Naive B cell (primary cell): ENCODE results near the gene INPP5D. TPM values are rescaled to one million over a fixed set of nuclear protein-coding genes. Genes with fewer than 3 reads are reported as not detected.
A peak's percentile ranks its signal among the peaks of the same experiment; 100 is the strongest.
"Not testable (repeated sequence)": the region's sequence is repeated elsewhere in the genome, so short reads cannot be mapped to it uniquely, and the experiment has no call there.

Source experiments
- ATAC-seq, 2 donors: fragments of 150-1000 bp; cut with Tn5 transposase; 2 replicates each; pipeline ENCODE4 v1.10.0; 2021; ENCODE audit warnings: low read depth in 2 of 2, mild to moderate bottlenecking in 2 of 2, moderate library complexity in 2 of 2
- DNase-seq: peaks from one replicate; pipeline ENCODE4 v3.0.0; 2022
- H3K27ac Mint-ChIP-seq, 6 donors: one replicate each; pipeline ENCODE4 v1.8.0; 2020 to 2022; ENCODE audit warnings: mild to moderate bottlenecking in 6 of 6, mixed read lengths in 6 of 6, moderate library complexity in 5 of 6, inconsistent platforms in 2 of 6
- H3K27me3 Mint-ChIP-seq, 3 donors: one replicate each; pipeline ENCODE4 v1.8.0; 2021 to 2022; ENCODE audit warnings: mixed read lengths in 3 of 3, mild to moderate bottlenecking in 1 of 3
- H3K36me3 Mint-ChIP-seq, 2 donors: one replicate each; pipeline ENCODE4 v1.8.0; 2020 to 2022; ENCODE audit warnings: mixed read lengths in 2 of 2, inconsistent platforms in 1 of 2, mild to moderate bottlenecking in 1 of 2
- H3K4me1 Mint-ChIP-seq, 3 donors: one replicate each; pipeline ENCODE4 v1.8.0; 2020 to 2022; ENCODE audit warnings: mixed read lengths in 3 of 3, inconsistent platforms in 1 of 3, mild to moderate bottlenecking in 1 of 3, moderate library complexity in 1 of 3
- H3K4me3 Mint-ChIP-seq, 8 donors: one replicate each; pipeline ENCODE4 v1.8.0; 2020 to 2022; ENCODE audit warnings: mild to moderate bottlenecking in 8 of 8, mixed read lengths in 8 of 8, moderate library complexity in 8 of 8, inconsistent platforms in 2 of 8
- H3K9me3 Mint-ChIP-seq, 7 donors: one replicate each; pipeline ENCODE4 v1.8.0; 2020 to 2022; ENCODE audit warnings: mixed read lengths in 7 of 7, mild to moderate bottlenecking in 5 of 7, inconsistent platforms in 2 of 7, moderate library complexity in 1 of 7
- polyA plus RNA-seq, 6 donors: library from polyadenylated mRNA; unstranded; fragments of 300-500 nt; fragmentation: Illumina TruSeq; gene quantifications; one replicate each; pipeline ENCODE4 v1.2.3, GENCODE V29; 2021; ENCODE audit warnings: low read depth in 6 of 6

The INPP5D gene
- polyA plus RNA-seq, 6 donors from 2014 or later, result 56.8 to 230 (median 102) TPM

DNA sequence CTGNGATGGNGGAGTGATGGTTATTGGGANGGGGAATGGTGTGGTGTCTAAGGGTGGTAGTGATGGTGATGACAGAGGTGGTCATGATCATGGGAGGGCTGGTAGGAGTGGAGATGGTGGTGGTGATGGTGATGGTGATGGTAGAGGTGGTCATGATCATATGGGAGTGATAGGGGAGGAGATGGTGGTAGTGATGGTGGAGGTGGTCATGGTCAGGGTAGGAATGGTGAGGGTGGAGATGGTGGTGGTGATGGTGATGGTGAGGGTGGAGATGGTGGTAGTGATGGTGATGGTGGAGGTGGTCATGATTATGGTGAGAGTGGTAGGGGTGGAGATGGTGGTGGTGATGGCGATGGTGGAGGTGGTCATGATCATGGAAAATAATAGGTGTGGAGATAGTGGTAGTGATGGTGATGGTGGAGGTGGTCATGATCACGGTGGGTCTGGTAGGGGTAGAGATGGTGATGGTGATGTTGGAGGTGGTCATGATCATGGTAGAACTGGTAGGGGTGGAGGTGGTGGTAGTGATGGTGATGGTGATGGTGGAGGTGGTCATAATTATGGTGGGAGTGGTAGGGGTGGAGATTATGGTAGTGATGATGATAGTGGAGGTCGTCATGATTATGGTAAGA, 83.7 kb downstream of the INPP5D start:
- peaks cover 36 to 50% of the 10 kb centered on the region in 2 donors for H3K36me3 Mint-ChIP-seq
- DNase-seq (no peak), ATAC-seq (no peak)
- H3K9me3 Mint-ChIP-seq, result no peaks in the 10 kb centered on the region
- H3K4me1 Mint-ChIP-seq, result peaks cover 44 to 47% (median 46%) of the 10 kb centered on the region in 3 donors
- peak overlapping the region; percentile 47 to 93 (median 88) for H3K27ac Mint-ChIP-seq
- H3K4me3 Mint-ChIP-seq, result peak overlapping the region in 2 of 8 donors; percentile 22 to 61
- H3K27me3 Mint-ChIP-seq, result no peaks in the 10 kb centered on the region

DNA sequence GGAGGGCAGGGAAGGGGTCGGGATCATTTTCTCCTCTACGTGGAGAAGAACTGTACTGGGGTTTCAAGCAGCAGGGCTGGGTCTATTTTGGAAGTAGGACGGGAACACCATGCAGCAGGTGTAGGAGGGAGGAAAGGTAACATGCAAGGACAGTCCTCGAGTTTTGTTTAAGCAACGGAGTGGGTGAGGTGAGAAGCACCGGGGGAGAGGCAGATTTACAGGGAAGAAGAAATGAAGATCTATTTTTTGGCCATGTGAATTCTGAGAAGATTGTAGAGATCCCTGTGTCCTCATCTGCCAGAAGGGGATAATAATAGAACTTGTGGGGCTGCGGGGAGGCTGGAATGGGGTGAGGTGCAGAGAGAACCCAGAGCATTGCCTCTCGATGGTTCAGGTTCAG, 85.6 kb downstream of the INPP5D start:
- peaks cover 40 to 50% (median 41%) of the 10 kb centered on the region in 3 donors for H3K4me1 Mint-ChIP-seq
- no peaks in the 10 kb centered on the region for H3K27me3 Mint-ChIP-seq
- no peaks in the 10 kb centered on the region for H3K9me3 Mint-ChIP-seq
- peak overlapping the region in 1 of 8 donors; percentile 63 for H3K4me3 Mint-ChIP-seq
- H3K36me3 Mint-ChIP-seq, result peaks cover 47 to 63% of the 10 kb centered on the region in 2 donors
- ATAC-seq (no peak), DNase-seq (no peak)
- H3K27ac Mint-ChIP-seq, result peak overlapping the region in 3 of 6 donors; percentile 33 to 96 (median 88)

DNA sequence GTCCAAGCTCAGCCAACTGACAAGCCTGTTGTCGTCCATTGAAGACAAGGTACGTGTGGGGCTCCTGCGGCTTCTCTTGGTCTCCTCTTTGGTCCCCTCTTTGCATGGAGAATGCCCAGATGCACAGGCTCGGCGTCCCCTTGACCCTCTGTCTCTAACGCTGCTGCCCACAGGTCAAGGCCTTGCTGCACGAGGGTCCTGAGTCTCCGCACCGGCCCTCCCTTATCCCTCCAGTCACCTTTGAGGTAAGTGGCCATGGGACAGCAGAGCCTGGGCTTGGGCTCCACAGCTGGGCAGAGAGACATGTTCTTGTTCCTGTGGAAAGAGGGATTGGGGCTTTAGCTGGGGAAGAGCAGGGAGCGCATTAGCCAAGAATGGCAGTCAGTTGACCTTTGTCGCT, 86.1 kb downstream of the INPP5D start:
- ATAC-seq (no peak), DNase-seq (no peak)
- H3K4me1 Mint-ChIP-seq, result peaks cover 35 to 48% (median 41%) of the 10 kb centered on the region in 3 donors
- H3K9me3 Mint-ChIP-seq, result no peaks in the 10 kb centered on the region
- H3K27ac Mint-ChIP-seq, result peak overlapping the region in 1 of 6 donors; percentile 73
- no peak overlapping the region for H3K4me3 Mint-ChIP-seq
- no peaks in the 10 kb centered on the region for H3K27me3 Mint-ChIP-seq
- H3K36me3 Mint-ChIP-seq, result peaks cover 50 to 62% of the 10 kb centered on the region in 2 donors

DNA sequence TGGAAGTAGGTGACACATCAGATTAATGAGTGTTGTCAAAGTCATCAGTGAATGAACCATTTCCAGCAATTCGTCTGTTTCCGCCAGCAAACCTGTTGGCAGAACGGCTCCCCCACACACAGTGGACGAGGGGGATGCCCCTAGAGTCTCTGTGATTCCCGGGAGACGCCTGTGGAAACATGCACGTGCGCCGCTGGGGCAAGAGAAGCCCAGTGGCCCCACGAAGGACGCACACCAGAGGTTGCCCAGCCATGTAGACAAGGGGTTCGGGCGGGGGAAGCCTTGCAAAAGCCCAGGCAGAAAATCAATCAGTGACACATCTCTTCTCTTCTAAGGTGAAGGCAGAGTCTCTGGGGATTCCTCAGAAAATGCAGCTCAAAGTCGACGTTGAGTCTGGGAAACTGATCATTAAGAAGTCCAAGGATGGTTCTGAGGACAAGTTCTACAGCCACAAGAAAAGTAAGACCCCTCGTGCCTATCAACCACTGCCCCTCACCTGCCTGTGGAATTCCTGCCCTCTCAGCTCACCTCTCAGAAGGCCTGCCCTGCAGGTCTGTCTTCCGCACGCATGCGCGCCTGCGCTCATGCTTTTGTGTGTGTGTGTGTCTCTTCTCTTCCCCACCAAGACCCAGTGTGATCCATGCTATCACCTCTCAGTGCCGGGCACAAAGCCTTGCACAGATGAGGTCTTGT, 87.1 kb downstream of the INPP5D start:
- no peaks in the 10 kb centered on the region for H3K27me3 Mint-ChIP-seq
- peaks cover 50 to 64% of the 10 kb centered on the region in 2 donors for H3K36me3 Mint-ChIP-seq
- H3K4me3 Mint-ChIP-seq, result peak overlapping the region in 1 of 8 donors; percentile 57
- H3K9me3 Mint-ChIP-seq, result no peaks in the 10 kb centered on the region
- ATAC-seq (no peak), DNase-seq (no peak)
- peak overlapping the region in 2 of 6 donors; percentile 3 to 76 for H3K27ac Mint-ChIP-seq
- peaks cover 24 to 42% (median 32%) of the 10 kb centered on the region in 3 donors for H3K4me1 Mint-ChIP-seq

DNA sequence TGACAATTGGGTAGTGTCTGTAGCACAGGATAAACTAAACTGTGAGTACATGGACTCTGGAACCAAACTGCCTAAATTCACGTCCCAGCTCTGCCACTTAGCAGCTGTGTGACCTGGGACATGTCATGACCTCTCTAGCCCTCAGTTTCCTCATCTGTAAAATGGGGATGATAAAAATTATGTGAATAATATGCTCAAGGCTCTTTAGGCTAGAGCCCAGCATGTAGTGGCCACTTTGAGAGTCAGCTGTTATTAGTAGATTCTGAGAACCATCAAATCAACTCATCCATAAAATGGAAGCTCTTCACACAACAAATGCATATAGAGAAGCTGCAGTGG, 87.7 kb downstream of the INPP5D start:
- peaks cover 53 to 69% of the 10 kb centered on the region in 2 donors for H3K36me3 Mint-ChIP-seq
- no peak for DNase-seq
- H3K9me3 Mint-ChIP-seq, result no peaks in the 10 kb centered on the region
- no peak for ATAC-seq
- peak overlapping the region in 3 of 6 donors; percentile 11 to 19 (median 19) for H3K27ac Mint-ChIP-seq
- no peaks in the 10 kb centered on the region for H3K27me3 Mint-ChIP-seq
- H3K4me1 Mint-ChIP-seq, result peaks cover 19 to 45% (median 32%) of the 10 kb centered on the region in 3 donors
- peak overlapping the region in 1 of 8 donors; percentile 57 for H3K4me3 Mint-ChIP-seq

DNA sequence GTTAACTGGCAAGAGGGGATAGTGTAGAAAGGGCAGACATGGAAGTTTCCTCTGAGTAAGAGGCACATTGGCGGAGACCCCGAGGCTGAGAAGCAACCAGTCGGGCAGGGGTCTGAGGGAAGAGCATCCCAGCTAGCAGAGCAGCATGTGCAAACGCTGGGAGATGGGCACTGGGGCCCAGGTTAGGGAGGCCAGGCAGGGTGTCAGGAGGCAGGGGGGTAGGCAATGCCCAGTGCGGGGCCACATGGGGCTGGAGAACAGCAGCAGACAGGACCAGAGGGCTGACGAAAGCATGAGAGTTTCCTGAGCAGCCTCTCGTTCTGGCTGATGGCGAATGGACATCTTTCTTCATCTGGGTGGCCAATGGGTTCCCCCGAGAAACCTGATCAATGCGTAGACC, 88.2 kb downstream of the INPP5D start:
- H3K4me1 Mint-ChIP-seq, result peaks cover 14 to 45% (median 31%) of the 10 kb centered on the region in 3 donors
- ATAC-seq (no peak), DNase-seq (no peak)
- H3K27me3 Mint-ChIP-seq, result no peaks in the 10 kb centered on the region
- H3K4me3 Mint-ChIP-seq, result no peak overlapping the region
- peaks cover 55 to 69% of the 10 kb centered on the region in 2 donors for H3K36me3 Mint-ChIP-seq
- H3K9me3 Mint-ChIP-seq, result no peaks in the 10 kb centered on the region
- H3K27ac Mint-ChIP-seq, result peak overlapping the region in 4 of 6 donors; percentile 19 to 75 (median 66)

DNA sequence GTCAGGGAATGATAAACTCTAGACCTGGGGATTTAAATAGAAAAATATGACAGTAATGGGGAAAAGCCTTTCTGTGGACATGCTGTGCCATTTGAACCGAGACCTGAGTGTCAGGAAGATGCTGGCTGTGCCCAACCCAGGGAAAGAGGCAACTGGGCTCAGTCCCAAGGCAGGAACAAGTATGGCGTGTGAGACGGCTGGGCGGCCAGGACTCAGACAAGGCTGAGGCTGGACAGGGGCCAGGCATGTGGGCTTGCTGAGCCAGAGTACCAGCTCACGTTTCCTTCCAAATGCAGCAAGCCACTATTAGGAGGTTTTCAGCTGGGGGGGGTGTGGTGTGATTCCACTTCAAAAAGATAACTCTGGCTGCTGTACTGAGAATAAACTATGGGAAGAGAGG, 92.4 kb downstream of the INPP5D start:
- Mint-ChIP-seq H3K36me3 (peaks cover 42 to 64% of the 10 kb centered on the region in 2 donors), H3K27me3 (no peaks in the 10 kb centered on the region), H3K27ac (peak overlapping the region; percentile 70 to 85 (median 82)), H3K4me3 (no peak overlapping the region), H3K9me3 (no peaks in the 10 kb centered on the region), H3K4me1 (peaks cover 0 to 26% (median 25%) of the 10 kb centered on the region in 3 donors)
- no peak for ATAC-seq
- DNase-seq, result no peak

DNA sequence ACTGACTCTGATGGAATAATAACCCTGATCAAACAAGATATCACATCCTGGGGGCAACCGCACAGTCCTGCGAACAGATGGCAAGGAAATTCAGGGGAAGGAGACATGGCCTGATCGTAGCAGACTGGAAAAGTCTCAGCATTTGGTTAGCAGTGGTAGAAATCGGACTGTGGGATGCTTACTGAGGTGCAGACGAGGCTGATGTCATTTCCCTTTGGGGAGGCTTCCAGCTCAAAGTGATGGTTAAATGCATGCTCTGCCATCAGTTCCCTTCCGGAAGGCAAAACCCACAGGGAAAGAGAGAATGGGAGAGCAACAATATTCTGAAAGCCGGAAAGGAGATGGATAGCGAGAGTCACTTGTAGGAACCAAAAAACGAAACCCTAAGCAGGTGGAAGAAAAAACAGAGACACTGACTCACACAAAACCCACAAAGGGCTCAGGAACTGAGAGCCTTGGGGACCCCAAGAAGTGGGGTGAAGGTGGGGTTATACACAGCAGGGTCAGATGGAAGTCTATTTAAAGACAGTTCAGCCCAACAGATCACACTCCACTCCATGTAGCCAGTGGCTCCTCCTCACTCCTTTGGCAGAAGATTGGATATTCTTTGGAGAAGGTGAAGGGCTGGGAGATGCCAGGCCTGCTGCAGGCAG, 93.1 kb downstream of the INPP5D start:
- Mint-ChIP-seq H3K4me1 (peaks cover 0 to 25% (median 23%) of the 10 kb centered on the region in 3 donors), H3K9me3 (no peaks in the 10 kb centered on the region), H3K27me3 (no peaks in the 10 kb centered on the region), H3K36me3 (peaks cover 41 to 66% of the 10 kb centered on the region in 2 donors), H3K4me3 (no peak overlapping the region), H3K27ac (peak overlapping the region in 4 of 6 donors; percentile 70 to 88 (median 72))
- ATAC-seq (no peak), DNase-seq (no peak)

DNA sequence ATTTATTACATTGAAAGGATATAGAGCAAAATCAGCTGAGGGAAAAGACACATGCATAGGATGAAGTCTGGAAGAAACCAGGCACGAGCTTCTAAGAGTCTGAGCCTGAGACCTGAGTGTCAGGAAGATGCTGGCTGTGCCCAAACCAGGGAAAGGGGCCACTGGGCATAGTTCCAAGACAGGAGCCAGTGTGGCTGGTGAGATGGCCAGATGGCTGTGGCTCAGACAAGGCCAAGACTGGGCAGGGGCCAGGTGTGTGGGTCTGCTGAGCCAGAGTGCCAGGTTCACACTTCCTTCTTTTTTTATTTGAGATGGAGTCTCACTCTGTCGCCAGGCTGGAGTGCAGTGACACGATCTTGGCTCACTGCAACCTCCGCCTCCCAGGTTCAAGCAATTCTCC, 95.9 kb downstream of the INPP5D start:
- no peak overlapping the region for H3K4me3 Mint-ChIP-seq
- peaks cover 0 to 25% (median 14%) of the 10 kb centered on the region in 3 donors for H3K4me1 Mint-ChIP-seq

DNA sequence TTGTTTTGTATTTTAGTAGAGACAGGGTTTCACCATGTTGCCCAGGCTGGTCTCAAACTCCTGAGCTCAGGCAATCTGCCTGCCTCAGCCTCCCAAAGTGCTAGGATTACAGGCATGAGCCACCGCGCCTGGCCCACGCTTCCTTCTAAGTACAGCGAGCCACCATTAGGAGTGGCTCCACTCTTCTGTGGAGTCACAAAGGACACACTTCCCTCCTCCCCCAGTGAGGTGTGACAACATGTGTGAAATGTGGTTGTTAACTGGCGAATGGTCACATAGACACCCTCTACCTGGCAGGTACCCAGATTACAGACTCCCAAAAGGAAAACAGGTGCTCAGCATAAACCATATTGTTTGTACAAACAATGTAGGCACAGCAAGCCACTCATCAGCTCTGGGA, 96.3 kb downstream of the INPP5D start:
- H3K4me3 Mint-ChIP-seq, H3K9me3 Mint-ChIP-seq, H3K27me3 Mint-ChIP-seq, ATAC-seq, DNase-seq: not testable (repeated sequence)
- Mint-ChIP-seq H3K27ac (peak overlapping the region in 4 of 6 donors; percentile 47 to 81 (median 66)), H3K36me3 (peaks cover 27 to 45% of the 10 kb centered on the region in 2 donors), H3K4me1 (peaks cover under 1 to 25% (median 14%) of the 10 kb centered on the region in 3 donors)

More for the DNA sequence above, 95.9 kb downstream of the INPP5D start:
- no peaks in the 10 kb centered on the region for H3K27me3 Mint-ChIP-seq
- no peaks in the 10 kb centered on the region for H3K9me3 Mint-ChIP-seq
- no peak for ATAC-seq
- H3K36me3 Mint-ChIP-seq, result peaks cover 27 to 47% of the 10 kb centered on the region in 2 donors
- DNase-seq, result no peak
- H3K27ac Mint-ChIP-seq, result peak overlapping the region in 3 of 6 donors; percentile 32 to 68 (median 47)

DNA sequence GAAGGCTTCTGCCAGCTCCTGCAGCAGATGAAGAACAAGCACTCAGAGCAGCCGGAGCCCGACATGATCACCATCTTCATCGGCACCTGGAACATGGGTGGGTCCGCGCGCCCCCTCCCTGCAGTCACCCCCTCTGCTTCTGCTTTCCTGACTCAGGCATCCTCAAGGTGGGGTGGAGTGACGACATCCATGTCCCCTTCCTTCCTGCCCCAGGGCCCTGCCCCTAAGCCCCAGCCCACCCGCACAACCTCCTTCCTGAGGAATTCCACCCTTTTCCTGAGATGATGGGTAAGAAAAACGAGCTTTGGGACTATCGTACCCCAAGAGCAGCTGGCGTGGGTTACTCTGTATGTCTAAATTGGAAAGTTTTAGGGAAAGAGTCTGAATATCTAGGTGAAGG, 101.6 kb downstream of the INPP5D start:
- no peak overlapping the region for H3K4me3 Mint-ChIP-seq
- H3K9me3 Mint-ChIP-seq, result no peaks in the 10 kb centered on the region
- peak overlapping the region in 3 of 6 donors; percentile 21 to 74 (median 59) for H3K27ac Mint-ChIP-seq
- ATAC-seq (no peak), DNase-seq (no peak)
- H3K27me3 Mint-ChIP-seq, result no peaks in the 10 kb centered on the region
- H3K4me1 Mint-ChIP-seq, result peaks cover 0 to 2% (median 0%) of the 10 kb centered on the region in 3 donors
- H3K36me3 Mint-ChIP-seq, result peaks cover 11 to 23% of the 10 kb centered on the region in 2 donors

DNA sequence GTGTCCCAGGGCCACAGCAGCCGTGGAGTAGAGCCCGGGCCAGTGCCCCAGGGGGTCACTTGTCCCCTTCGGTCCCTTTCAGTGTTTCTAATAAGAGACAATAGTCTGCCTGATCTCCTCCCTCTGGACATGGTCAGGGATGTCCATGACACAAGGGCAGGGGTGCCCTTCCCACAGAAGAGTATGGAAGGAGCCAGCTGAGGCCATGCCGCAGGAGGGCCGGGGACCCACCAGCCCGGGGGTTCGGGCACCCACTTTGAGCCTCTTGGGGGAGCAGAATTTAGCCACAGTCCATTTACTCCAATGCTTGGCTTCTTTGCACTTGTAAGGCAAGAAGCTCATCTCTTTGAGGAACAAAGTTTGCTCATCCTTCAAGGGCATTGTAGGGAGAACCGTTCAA, 102.6 kb downstream of the INPP5D start:
- Mint-ChIP-seq H3K4me1 (peaks cover 0 to 2% (median 0%) of the 10 kb centered on the region in 3 donors), H3K9me3 (no peaks in the 10 kb centered on the region), H3K27ac (peak overlapping the region in 2 of 6 donors; percentile 14 to 60), H3K4me3 (no peak overlapping the region), H3K36me3 (peaks cover 5 to 13% of the 10 kb centered on the region in 2 donors), H3K27me3 (no peaks in the 10 kb centered on the region)
- ATAC-seq, result no peak
- DNase-seq, result no peak

DNA sequence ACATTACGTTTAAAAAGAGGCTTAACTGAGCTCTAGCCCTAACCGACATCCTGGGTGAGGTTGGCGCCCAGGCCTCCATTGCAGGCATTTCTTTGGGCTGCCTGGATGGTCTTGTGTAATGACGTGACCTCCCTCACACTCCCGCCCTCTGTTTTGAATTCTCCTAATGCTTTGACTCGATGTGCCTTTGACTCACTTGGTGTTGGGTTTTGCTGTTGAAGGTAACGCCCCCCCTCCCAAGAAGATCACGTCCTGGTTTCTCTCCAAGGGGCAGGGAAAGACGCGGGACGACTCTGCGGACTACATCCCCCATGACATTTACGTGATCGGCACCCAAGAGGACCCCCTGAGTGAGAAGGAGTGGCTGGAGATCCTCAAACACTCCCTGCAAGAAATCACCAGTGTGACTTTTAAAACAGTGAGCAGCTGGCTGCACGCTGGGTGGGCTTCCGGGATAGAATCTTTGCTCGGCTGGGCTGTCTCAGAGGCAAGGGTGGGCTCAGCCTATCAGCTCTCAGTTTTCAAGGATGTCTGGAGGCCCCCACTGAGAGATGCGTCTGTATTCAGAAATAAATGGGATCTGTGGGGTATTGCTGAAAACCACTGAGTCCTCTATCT, 103.5 kb downstream of the INPP5D start:
- no peaks in the 10 kb centered on the region for H3K27me3 Mint-ChIP-seq
- peak overlapping the region in 1 of 8 donors; percentile 49 for H3K4me3 Mint-ChIP-seq
- peak overlapping the region in 3 of 6 donors; percentile 19 to 90 (median 38) for H3K27ac Mint-ChIP-seq
- H3K4me1 Mint-ChIP-seq, result peaks cover 0 to 2% (median 0%) of the 10 kb centered on the region in 3 donors
- no peak for ATAC-seq
- H3K36me3 Mint-ChIP-seq, result peaks cover 0 to 8% of the 10 kb centered on the region in 2 donors
- no peaks in the 10 kb centered on the region for H3K9me3 Mint-ChIP-seq
- DNase-seq, result no peak
